DMS 273 (cell line): Measurements from ENCODE around the gene C9orf50.
A peak's percentile ranks its signal among the peaks of the same experiment; 100 is the strongest.
"Not testable (repeated sequence)": the region's sequence is repeated elsewhere in the genome, so short reads cannot be mapped to it uniquely, and the experiment has no call there.

Experiments used
- DNase-seq: peaks from one replicate; lab custom pipeline; 2025; ENCODE audit not compliant: unreplicated experiment; lab: John Stamatoyannopoulos, UW

C9orf50 gene

DNA sequence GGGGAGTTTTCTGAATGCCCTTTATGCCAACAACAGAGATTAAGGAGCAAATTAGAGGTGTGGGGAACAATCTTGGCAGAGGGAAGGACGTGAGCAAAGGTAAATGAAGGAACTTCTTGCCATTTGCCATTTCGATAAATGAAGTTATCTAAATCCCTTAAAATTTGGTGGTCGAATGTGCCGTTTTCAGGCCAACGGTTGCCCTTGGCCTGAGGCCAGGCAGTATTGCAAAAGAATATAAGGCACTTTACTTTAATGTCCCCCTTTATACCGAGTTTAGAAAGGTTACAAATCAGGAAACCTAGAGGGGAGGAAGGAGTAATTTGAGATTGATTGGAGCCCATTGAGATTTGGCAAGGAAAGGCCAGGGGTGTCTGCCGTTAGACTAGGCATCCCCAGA is 26.3 kb downstream of the C9orf50 start:
- no peak for DNase-seq

DNA sequence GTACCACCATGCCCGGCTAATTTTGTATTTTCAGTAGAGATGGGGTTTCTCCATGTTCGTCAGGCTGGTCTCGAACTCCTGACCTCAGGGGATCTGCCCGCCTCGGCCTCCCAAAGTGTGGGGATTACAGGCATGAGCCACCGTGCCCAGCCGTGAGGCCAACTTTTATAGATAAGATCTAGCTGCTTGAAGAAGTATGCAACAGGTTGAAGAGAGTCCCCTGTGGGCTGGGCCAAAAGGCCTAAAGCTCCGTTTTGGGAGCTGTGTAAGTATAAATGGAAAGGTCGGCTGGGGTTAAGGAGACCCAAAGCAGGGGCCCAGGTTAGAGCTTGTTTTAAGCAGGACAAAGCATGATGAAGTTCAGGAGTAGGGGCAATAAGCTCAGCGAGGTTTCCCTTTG is 28.1 kb downstream of the C9orf50 start:
- DNase-seq: not testable (repeated sequence)

DNA sequence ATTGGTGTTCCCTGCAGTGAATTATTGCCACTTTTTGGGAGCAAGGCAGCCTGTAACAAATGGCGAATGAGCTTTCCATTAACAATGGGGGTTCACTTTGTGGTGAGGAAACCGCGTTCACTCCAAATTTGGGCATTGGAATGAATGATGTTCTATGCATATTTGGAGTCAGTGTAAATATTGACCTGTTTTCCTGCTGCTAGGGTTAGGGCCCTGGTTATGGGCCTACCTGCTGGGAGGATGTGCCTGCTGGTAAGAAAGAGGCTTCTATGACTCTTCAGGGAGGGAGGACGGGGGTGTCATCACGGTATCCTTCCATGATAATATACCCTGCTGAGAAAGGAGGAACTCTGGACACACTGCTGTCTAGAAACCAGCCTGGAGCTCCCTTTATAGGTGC is 29.0 kb downstream of the C9orf50 start:
- DNase-seq: no peak

DNA sequence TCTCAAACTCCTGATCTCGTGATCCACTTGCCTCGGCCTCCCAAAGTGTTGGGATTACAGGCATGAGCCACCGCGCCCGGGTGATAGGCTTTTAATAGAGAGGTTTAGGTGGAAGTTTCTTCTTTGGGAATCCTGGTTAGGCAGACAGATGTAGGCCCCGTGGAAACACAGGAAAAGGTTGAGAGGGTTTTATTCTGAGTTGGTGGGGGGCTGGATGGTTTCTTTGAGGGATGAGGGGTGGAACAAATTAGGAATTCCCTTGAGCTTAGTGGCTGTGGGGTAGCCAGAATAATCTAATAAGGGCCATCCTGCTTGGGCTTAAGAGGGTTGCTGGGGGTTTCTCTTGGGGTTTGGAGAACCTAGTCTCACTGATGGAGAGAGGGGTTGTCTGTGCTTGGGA is 30.4 kb downstream of the C9orf50 start:
- no peak for DNase-seq

DNA sequence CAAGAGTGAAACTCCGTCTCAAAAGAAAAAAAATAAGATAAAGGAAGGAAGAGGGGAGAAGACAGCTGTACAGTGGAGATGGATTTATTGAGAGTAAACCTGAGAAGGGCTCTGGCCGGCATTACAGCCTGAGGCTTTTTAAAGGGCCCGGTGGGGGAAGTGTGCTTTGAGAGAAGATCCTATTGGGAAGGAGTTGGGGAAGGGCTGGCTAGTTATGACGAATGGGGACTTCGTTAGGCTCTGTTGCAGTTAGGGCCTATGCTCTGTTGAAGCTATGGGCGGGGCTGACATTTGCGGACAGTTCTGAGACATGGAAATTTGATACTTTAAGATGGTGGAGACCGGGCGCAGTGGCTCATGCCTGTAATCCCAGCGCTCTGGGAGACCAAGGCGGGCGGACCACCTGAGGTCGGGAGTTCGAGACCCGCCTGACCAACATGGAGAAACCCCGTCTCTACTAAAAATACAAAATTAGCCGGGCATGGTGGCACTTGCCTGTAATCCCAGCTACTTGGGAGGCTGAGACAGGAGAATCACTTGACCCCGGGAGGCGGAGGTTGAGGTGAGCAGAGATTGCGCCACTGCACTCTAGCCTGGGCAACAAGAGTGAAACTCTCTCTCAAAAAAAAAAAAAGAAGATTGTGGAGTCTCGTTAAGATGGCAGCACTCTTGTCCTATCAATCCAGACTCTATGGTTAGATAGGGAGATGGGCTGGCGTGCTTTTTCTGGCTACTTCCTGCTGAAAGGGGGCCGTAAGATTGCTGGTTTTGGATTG is 33.2 kb downstream of the C9orf50 start:
- no peak for DNase-seq

DNA sequence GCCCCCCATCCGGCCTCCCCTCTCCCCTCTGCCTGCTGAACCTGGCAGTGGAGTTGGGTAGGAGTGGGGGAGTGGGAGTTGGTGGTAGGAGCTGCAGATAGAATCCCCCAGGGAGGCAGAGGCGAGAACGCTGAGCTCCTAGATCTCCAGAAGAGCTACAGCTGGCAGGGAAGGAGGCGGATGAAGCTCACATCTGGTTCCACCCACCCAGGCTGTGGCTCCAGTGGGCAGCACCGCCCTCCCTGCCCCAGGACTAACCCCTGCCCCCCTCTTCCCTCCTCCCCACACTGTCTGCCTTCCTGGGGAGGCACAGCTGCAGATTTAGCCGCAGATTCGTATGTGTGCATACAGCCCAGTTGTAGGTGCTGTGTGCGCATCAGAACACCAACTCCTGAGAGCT is 34.2 kb downstream of the C9orf50 start:
- DNase-seq: no peak

DNA sequence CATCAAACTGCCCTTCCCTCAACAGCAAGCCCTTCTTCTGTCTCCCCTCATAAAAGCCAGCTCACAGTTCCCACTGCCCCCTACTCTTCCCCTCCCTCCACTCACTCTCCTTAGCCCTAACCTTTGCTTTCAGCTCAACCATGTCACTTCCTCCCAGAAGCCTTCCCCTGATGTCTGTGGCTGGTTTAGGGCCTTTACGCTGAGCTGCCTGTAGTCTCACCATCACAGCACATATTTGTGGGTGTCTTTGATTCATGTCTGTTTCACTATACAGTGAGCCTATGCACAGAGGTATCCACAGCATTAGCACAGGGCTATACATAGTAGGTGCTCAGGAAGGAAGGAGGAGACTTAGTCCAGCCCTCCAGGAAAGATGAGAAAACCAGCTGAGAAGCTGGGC is 34.7 kb downstream of the C9orf50 start:
- no peak for DNase-seq

DNA sequence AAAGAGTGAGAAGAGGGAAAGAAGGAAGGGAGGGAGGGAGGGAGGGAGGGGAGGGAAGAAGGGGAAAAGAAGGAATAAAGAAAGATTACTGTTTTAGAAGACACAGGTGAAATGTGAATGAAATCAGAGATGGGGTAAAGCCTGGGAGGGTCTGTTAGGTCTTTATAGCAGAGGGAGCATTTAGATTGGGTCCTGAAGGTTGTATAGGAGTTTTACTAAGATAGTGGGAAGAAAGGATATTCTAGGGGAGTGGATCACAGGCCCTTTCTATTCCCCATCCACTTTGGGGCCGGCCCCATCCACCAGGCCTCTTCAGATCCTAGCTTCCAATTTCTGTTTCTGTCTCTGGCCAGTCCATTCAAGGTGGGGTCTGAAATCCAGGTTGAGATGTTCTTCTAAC is 35.5 kb downstream of the C9orf50 start:
- DNase-seq: no peak

DNA sequence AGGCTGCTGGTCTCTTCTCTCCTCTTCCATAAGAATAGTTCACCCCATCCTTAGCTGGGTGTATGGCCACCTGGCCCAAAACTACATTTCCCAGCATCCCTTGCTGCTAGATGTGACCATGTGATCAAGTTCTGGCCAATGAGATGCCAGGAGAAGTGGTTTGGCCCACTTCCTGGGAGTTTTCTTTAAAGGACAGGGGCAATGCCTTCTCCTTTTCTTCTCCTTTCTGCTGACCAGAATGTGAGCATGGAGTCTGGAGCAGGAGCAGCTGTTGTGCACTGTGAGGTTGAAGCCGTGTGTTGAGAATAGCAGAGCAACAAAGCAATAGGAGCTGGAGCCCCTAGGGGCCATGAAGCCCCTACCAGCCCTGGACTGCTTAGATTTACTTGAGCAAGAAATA is 36.8 kb downstream of the C9orf50 start:
- DNase-seq: peak; percentile 86

DNA sequence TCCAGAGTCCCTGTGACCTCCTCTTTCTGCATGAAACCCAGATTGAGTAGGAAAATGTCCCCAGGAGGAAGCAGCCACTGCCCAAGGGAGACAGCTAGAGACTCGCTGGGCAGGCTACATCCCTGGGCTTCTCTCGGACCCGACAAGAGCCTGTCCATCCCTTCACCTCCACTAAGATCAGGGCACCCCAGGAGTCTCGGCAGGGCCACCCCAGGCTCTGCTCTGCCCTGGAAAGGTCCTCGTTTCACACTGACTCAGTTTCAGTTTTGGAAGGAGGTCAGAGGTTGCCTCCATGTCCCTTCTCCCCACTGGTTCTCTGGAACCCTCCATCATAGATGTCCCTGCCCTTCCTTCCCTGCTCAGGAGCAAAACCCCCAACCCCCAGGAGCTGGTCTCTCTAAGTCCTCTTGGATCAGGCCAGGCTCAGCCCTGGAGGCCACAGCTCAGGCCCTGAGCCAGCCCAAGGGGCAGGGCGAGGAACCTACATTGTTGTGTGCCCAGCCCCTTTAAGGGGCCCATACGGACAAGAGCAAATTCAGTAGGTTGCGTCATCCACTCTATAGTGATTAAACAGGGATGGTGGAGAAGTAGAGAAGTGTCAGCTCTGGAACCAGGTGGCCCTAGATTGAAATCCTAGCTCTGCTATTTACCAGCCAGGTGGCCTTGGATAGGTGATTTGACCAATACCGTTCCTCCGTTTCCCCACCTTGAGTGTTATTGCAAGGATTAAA is 37.4 kb downstream of the C9orf50 start:
- no peak for DNase-seq

DNA sequence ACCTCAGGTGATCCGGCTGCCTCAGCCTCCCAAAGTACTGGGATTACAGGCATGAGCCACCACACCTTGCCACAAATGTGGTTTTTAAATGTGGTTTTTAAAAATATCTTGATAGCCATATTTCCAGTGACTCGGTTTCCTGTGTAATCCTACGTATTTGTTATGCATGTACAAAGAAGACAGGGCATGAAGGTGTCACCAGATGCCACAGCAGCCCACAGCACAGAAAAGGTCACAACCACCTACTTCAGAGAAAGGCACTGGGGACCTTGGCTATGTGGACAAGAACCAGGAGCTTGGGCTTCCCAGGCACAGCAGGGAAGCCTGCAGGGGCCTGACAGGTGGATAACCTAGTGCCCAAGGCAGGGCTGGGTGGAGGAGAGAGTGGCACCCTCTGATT is 38.0 kb downstream of the C9orf50 start:
- DNase-seq: no peak

DNA sequence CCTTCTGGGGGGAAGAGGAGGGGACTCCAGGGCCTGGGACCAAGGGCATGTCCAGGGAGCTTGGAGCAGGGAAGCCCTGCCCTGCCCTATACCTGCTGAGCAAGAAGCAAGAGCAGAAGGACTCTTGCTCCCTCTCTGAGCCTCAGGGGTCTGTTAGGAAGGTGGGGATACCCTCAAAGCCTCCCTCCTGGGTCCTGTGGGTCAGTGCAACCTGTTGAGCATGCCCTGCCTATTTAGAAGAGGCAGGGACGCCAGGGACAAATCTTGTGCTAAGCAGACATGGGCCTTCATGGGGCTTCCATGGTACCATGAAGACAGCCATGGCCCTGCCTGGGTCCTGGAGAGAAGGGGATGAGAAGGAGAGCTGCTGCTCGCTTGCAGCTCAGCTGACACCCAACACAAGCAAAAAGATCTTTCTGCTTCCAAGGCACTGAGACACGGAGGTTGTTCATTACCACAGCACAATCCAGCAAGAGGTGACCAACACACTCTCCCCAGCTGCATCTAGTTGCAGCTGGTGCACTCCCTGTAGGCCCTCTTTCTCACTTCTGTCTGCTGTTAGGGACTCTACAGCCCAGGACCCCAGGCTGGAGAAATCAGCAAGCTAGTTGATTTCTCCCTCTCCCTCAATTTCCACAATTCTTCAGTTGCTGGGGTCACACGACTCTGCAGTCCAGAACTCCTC is 39.3 kb downstream of the C9orf50 start:
- no peak for DNase-seq

DNA sequence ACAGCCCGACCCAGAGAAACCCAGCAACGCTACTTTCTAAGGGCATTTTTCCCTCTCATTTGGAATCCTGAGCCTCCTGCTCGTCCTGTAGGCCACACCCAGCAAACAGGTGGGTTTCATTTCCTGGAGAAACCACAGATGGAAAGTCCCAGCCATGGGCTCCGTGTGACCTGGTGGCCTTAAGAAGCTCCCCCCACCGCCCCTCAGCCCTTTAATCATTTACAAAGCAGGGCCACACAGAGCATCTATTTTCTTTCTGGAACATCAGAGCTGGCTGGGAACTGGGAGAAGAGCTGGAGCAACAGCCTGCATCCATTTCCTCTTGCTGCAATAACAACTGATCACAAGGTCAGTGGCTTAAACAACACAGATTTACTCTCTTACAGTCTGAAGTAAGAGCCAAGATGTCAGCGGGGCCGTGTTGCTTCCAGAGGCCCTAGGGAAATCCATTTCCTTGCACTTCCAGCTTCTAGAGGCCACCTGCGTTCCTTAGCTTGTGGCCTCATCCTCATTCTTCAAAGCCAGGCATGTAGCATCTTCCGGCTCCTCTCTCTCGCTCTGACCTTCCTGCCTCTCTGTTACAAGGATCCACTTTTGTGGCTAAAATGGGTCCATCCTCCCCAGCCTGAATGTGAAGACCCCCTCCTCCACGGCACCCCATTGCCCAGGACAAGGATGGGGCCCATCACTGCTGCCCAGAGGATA is 40.5 kb downstream of the C9orf50 start:
- DNase-seq: no peak

DNA sequence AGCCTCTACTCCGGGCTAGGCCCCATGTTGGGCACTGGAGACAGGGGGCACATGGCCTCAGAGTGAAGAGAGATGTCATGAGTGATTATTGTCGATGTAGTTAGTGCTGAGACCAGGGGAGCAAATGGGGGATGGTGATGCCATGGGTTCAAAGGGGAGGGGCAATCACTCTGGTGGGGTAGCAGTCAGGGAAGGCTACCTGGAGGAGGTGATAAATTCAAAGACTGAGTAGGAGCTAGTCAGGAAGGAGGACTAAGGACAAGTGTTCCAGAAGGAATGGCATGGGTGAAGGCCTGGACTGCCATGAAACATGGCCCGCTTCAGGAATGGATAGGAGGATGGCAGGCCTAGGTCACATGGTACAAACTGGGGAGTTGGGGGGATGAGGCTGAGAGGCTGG is 41.6 kb downstream of the C9orf50 start:
- DNase-seq: no peak

DNA sequence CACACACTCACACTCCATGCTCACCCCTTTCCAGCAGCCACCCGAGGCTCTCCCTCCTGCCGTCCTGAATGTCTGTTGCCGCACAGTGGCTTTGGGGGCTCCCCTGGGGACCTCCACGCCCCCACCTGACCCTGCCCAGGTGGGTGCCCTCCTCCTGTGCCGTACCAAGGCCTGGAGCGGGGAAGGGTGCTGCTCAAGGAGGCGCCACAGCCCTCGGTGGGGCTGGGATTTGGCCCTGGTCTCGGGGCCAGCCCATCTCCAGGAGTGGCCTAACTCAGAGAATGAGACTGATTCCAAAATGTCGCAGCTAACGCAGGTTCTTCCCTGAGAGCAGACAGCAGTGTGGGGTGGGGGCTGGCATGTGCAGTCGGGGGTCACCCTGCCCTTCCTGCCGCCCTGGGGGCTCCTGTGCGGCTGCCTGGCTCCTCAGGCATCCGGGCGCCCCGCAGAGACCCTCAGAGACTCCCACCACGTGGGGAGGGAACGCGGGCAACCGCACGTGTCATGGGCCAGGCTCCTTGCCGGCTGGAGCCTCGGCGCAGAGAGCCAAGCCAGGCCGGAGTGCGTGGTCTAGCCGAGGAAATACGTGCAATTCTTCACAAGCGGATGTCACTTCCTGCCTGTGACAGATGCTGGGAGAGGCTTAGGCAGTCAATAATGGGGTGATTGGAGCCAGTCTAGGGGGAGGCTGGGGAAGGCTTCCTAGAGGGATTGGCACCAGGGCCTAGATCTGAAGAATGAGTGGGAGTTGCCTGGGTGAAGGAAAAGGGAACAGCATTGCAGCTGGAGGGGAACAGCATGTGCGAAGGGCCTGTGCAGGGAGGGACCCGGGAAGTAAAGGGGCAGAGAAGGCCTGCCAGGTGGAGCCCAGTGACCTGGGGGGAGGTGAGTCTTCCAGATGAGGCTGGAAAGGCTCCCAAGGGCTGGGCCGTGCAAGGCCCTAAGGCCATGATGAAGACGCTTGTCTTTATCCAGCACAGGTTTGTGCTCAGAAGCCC is 44.1 kb downstream of the C9orf50 start:
- DNase-seq: no peak

DNA sequence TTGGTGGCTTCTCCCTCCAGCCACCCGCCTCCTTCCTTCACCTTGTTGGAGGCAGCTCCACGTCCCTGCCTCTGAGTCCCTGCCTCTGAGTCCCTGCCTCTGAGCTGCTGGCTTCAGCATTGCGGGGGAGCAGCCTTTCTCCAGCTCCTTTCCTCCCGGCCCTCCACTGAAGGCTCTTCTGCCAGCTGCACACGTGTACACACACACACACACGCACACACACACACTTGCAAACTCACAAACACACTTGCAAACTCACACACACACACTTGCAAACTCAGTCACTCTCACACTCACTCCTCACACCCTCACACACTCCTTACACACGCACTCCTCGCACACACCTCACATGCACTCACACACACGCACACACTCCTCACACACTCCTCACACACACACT is 45.1 kb downstream of the C9orf50 start:
- DNase-seq: no peak

DNA sequence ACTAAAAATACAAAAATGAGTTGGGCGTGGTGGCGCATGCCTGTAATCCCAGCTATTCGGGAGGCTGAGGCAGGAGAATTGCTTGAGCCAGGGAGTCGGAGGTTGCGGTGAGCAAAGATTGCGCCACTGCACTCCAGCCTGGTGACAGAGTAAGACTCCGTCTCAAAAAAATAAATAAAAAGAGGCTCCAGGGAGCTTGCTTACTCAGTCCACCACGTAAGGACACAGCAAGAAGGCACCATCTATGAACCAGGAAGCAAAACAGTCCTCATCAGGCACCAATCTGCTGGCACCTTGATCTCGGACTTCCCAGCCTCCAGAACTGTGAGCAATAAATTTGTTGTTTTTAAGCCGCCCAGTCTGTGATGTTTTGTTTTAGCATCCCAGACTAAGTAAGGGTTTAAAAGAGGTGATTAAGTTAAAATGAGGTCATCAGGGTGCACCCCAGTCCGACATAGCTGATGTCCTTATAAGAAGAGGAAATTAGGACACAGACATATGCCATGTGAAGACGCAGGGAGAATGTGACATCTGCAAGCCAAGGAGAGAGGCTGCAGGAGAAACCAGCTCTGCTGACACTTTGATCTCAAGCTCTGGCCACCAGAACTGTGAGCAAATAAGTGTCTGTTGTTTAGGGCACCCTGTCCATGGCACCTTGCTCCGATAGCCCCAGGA is 45.9 kb downstream of the C9orf50 start:
- DNase-seq: no peak

DNA sequence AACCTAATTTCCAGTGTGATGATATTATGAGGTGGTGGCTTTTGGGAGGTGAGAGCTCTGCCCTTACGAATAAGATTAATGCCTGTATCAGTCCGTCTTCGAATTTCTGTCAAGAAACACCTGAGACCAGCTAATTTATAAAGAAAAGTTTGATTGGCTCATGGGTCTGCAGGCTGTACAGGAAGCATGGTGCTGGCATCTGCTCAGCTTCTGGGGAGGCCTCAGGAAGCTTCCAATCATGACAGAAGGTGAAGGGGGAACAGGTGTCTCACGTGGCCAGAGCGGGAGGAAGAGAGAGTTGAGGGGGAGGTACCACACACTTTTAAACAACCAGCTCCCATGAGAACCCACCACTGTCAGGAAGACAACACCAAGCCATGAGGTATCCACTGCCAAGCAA is 46.9 kb downstream of the C9orf50 start:
- DNase-seq: no peak

DNA sequence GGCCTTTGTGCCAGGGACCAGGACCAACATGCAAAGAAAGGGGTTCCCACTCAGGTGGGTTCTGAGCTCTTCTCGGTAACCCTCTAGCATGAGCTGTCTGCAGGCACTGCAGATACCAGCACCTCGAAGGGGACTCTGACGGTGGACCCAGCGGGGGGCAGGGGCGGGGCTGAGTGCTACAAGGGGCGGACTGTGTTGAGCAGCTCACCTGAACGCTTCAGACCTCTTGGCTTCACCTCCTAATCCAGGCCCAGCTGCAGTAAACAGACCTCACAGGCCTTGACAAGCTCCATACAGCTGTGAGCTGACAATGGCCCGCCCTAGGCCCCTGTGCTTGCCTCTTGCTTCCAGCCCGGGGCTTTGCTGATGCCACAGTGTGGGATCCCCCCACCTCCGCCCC is 48.4 kb downstream of the C9orf50 start:
- no peak for DNase-seq

DNA sequence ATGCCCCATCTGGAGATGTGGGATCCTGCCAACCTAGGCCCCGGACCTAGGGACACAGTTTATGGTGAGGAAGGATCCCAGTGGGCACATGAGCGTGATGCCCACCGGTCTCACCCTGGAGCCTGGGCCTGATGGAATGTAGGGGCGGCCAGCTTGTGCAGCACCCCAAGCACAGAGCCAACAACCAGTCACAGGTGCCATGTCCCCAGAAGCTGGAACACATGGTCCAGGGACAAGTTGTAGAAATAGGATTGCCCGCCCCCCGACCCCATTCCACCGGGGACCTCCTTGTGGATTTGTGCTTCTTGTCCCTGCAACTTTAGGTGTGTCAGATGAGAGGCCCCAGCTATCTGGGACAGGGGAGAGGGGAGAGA is 48.9 kb downstream of the C9orf50 start:
- no peak for DNase-seq
